ENCODE measurements around the gene SOCS4. TPM values are rescaled to one million over a fixed set of nuclear protein-coding genes. Genes with fewer than 3 reads are reported as not detected.
"Not testable (repeated sequence)": the region's sequence is repeated elsewhere in the genome, so short reads cannot be mapped to it uniquely, and the experiment has no call there.

The SOCS4 gene
- total RNA-seq, 4 donors from 2014 or later, result 25.4 to 45.0 (median 37.9) TPM

DNA sequence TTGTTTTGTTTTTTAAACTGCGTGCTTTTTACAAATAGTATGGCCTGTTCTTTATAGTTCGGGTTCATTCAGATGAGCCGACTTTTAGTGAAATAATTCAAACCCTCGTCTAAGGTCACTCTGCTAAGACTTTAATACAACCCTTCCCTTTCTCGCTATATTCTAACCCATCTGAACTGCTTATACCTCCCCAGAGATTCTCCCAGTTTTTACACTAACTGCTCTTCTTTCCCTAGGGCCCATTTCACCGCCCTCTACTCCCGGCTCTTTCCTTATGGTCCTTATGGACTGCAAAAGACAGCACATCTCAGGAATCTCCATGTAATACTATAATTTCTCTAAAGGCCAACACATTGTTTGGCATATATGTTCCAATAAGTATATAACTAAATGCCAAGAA is 26.5 kb downstream of the SOCS4 start:
- H3K4me3 ChIP-seq, result no peak overlapping the region
- peak overlapping the region in 3 of 4 donors; percentile 99 to 100 (median 99) for H3K27ac ChIP-seq

DNA sequence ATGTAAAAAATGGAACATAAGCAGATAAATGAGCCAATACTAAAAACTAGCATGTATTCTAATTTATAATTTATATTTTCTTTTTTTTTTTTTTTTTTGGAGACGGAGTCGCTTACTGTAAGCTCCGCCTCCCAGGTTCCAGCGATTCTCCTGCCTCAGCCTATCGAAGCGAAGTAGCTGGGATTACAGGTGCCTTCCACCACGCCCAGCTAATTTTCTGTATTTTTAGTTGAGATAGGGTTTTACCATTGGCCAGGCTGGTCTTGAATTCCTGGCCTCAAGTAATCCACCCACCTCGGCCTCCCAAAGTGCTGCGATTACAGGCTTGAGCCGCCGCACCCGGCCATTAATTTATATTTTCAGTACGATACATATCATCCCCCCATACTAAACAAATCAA is 27.1 kb downstream of the SOCS4 start:
- H3K4me1 ChIP-seq, result peaks cover 4 to 71% (median 19%) of the 10 kb centered on the region in 3 donors
- WGBS, 2 donors (ENCODE audit: low coverage in 1 of 2), result 92 to 97% methylated on average over 5 to 13 of the region's 13 CpGs

More for the DNA sequence above, 26.5 kb downstream of the SOCS4 start:
- ATAC-seq, result no peak
- peaks cover 0 to 21% of the 10 kb centered on the region in 2 donors for H3K36me3 ChIP-seq
- TF ChIP-seq, protein P1, sequence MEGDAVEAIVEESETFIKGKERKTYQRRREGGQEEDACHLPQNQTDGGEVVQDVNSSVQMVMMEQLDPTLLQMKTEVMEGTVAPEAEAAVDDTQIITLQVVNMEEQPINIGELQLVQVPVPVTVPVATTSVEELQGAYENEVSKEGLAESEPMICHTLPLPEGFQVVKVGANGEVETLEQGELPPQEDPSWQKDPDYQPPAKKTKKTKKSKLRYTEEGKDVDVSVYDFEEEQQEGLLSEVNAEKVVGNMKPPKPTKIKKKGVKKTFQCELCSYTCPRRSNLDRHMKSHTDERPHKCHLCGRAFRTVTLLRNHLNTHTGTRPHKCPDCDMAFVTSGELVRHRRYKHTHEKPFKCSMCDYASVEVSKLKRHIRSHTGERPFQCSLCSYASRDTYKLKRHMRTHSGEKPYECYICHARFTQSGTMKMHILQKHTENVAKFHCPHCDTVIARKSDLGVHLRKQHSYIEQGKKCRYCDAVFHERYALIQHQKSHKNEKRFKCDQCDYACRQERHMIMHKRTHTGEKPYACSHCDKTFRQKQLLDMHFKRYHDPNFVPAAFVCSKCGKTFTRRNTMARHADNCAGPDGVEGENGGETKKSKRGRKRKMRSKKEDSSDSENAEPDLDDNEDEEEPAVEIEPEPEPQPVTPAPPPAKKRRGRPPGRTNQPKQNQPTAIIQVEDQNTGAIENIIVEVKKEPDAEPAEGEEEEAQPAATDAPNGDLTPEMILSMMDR (IDR thresholded peaks at IDR 0.05), result no peak
- TF ChIP-seq EP300 (IDR thresholded peaks at IDR 0.05) (no peak), POLR2AphosphoS5 (IDR thresholded peaks at IDR 0.05) (no peak), POLR2A (IDR thresholded peaks at IDR 0.05) (no peak)
- no peaks in the 10 kb centered on the region for H3K27me3 ChIP-seq
- peaks cover 4 to 68% (median 19%) of the 10 kb centered on the region in 3 donors for H3K4me1 ChIP-seq
- H3K9me3 ChIP-seq, result no peaks in the 10 kb centered on the region
- 79% methylated on average over 7 of the region's 7 CpGs for WGBS, 2 donors (ENCODE audit: low coverage in 1 of 2)

DNA sequence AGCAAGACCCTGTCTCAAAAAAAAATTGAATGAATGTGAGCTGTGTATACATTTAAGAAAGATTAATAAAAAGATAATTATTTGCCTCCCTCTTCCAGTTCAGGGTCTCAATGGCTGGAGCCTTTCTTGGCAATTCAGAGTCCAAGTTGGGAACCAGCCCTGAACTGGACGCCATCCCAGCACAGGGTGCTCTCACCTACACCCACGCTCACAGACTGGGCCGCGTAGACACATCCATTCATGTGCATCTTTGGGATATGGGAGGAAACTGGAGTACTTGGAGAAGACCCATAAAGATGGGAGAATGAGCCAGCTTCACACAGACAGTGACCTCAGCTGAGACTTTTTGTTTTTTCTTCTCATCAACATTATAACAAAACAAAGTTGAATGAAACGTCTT is 30.9 kb downstream of the SOCS4 start:
- no peak overlapping the region for H3K4me3 ChIP-seq
- H3K36me3 ChIP-seq, result peaks cover 0 to 28% of the 10 kb centered on the region in 2 donors
- WGBS, 2 donors (ENCODE audit: low coverage in 1 of 2), result 86% methylated on average over 5 of the region's 5 CpGs; no CpG with 5 or more reads in 1 of the 2 donors
- no peak overlapping the region for H3K27ac ChIP-seq
- ATAC-seq, result no peak
- no peak for TF ChIP-seq POLR2AphosphoS5 (IDR thresholded peaks at IDR 0.05)
- no peaks in the 10 kb centered on the region for H3K9me3 ChIP-seq
- H3K27me3 ChIP-seq, result no peaks in the 10 kb centered on the region
- H3K4me1 ChIP-seq, result peaks cover 15 to 87% (median 16%) of the 10 kb centered on the region in 3 donors

More for the DNA sequence above, 27.1 kb downstream of the SOCS4 start:
- Histone ChIP-seq H3K9me3 (no peaks in the 10 kb centered on the region), H3K4me3 (no peak overlapping the region), H3K27me3 (no peaks in the 10 kb centered on the region), H3K27ac (no peak overlapping the region), H3K36me3 (peaks cover 0 to 22% of the 10 kb centered on the region in 2 donors)
- TF ChIP-seq POLR2A (IDR thresholded peaks at IDR 0.05) (no peak), EP300 (IDR thresholded peaks at IDR 0.05) (no peak), POLR2AphosphoS5 (IDR thresholded peaks at IDR 0.05) (no peak)
- TF ChIP-seq, protein P1 (IDR thresholded peaks at IDR 0.05), result no peak
- ATAC-seq, result no peak

DNA sequence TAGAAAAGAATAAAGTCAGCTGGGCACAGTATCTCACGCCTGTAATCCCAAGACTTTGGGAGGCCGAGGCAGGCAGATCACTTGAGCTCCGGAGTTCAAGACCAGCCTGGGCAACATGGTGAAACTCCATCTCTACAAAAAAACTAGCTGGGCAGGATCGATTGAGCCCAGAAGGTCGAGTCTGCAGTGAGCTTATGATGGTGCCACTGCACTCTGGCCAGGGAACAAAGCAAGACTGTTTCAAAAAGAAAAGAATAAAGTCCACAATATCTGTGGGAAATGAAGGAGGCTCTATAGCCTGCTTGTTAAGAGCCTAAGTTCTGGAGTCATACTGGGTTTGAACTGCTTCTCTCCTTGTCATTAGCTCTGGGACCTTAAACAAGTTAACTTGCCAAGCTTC is 32.3 kb downstream of the SOCS4 start:
- Histone ChIP-seq H3K9me3 (no peaks in the 10 kb centered on the region), H3K27ac (no peak overlapping the region), H3K27me3 (no peaks in the 10 kb centered on the region), H3K36me3 (peaks cover 0 to 42% of the 10 kb centered on the region in 2 donors), H3K4me1 (peaks cover 9 to 87% (median 11%) of the 10 kb centered on the region in 3 donors), H3K4me3 (no peak overlapping the region)
- TF ChIP-seq EP300 (IDR thresholded peaks at IDR 0.05), result no peak
- no peak for TF ChIP-seq POLR2AphosphoS5 (IDR thresholded peaks at IDR 0.05)
- no peak for TF ChIP-seq POLR2A (IDR thresholded peaks at IDR 0.05)
- TF ChIP-seq, protein P1 (IDR thresholded peaks at IDR 0.05), result no peak
- WGBS, 2 donors (ENCODE audit: low coverage in 1 of 2), result 85 to 90% methylated on average over 5 of the region's 5 CpGs
- ATAC-seq, result no peak

DNA sequence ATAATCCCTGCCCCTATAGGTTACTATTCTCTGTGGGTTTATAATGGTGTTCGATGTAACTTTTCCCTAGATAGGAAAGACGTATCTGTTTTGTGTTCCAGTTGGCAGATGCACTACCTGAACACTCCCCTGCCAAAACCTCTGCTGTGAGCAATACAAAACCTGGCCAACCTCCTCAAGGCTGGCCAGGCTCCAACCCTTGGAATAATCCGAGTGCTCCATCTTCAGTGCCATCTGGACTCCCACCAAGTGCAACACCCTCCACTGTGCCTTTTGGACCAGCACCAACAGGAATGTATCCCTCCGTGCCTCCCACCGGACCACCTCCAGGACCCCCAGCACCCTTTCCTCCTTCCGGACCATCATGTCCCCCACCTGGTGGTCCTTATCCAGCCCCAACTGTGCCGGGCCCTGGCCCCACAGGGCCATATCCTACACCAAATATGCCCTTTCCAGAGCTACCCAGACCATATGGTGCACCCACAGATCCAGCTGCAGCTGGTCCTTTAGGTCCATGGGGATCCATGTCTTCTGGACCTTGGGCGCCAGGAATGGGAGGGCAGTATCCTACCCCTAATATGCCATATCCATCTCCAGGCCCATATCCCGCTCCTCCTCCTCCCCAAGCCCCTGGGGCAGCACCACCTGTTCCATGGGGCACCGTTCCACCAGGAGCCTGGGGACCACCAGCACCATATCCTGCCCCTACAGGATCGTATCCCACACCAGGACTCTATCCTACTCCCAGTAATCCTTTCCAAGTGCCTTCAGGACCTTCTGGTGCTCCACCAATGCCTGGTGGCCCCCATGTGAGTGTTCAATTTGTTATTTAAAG is 35.7 kb downstream of the SOCS4 start:
- Histone ChIP-seq H3K27me3 (no peaks in the 10 kb centered on the region), H3K9me3 (no peaks in the 10 kb centered on the region), H3K27ac (peak overlapping the region; percentile 8 to 69 (median 64)), H3K36me3 (peaks cover 0 to 41% of the 10 kb centered on the region in 2 donors), H3K4me1 (peaks cover 5 to 80% (median 14%) of the 10 kb centered on the region in 3 donors), H3K4me3 (no peak overlapping the region)
- TF ChIP-seq, protein P1 (IDR thresholded peaks at IDR 0.05), result no peak
- ATAC-seq, result no peak
- 19 to 45% methylated on average over 2 to 6 of the region's 11 CpGs for WGBS, 2 donors (ENCODE audit: low coverage in 1 of 2)

DNA sequence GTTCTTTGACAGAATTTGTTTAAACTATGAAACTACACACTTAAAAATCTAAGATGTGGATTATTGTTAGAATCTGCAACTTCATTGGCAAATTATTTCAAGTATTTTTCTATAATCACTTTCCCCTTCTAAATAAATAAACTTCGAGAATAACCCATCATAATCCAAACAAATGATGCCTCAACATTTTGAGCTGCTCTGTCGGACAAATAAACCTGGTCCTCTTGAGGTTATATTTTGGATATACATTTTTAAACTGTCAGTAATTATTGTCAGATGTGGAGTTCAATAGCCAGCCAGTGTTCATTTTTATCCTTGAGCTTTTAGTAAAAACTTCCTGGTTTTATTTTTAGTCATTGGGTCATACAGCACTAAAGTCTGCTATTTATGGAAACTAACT is 37.9 kb downstream of the SOCS4 start:
- H3K27me3 ChIP-seq, H3K4me3 ChIP-seq, H3K9me3 ChIP-seq, ATAC-seq: not testable (repeated sequence)
- Histone ChIP-seq H3K36me3 (peaks cover 0 to 32% of the 10 kb centered on the region in 2 donors), H3K4me1 (peaks cover 5 to 64% (median 14%) of the 10 kb centered on the region in 3 donors), H3K27ac (peak overlapping the region in 3 of 4 donors; percentile 40 to 65 (median 49))
- 24 to 57% methylated on average over 2 of the region's 2 CpGs for WGBS, 2 donors (ENCODE audit: low coverage in 1 of 2)
